Transverse colon (tissue), 4 donors: Measurements from ENCODE around the gene MME. TPM values are rescaled to one million over a fixed set of nuclear protein-coding genes. Genes with fewer than 3 reads are reported as not detected.

ENCODE experiments used
- DNase-seq: peaks from one replicate; pipeline ENCODE4 v3.0.0-alpha.2; 2019
- H3K27ac ChIP-seq, 4 donors: fragments of 200-600 bp; sonication (generic); 2 replicates each; pipeline ENCODE4 v1.5.1; 2016 to 2018; ENCODE audit warnings: inconsistent platforms in 4 of 4
- H3K27me3 ChIP-seq: fragments of 200-600 bp; sonication (generic); 2 replicates; pipeline ENCODE4 v1.5.1; 2017; ENCODE audit warnings: inconsistent platforms
- H3K36me3 ChIP-seq, 4 donors: fragments of 200-600 bp; sonication (generic); 2 replicates each; pipeline ENCODE4 v1.5.1; 2017 to 2019; ENCODE audit warnings: inconsistent platforms in 4 of 4
- H3K4me1 ChIP-seq, 4 donors: fragments of 200-600 bp; sonication (generic); 2 replicates each; pipeline ENCODE4 v1.5.1; 2017 to 2020; ENCODE audit warnings: inconsistent platforms in 4 of 4
- H3K4me3 ChIP-seq, 4 donors: fragments of 200-600 bp; sonication (generic); 1 replicate in 1 of 4; 2 replicates in 3 of 4; pipeline versions ENCODE4 v1.5.1 to v1.6.1; 2017 to 2019; ENCODE audit warnings: inconsistent platforms in 4 of 4
- H3K9me3 ChIP-seq, 2 donors: fragments of 200-600 bp; sonication (generic); 2 replicates each; pipeline ENCODE4 v1.5.1; 2017 to 2019; ENCODE audit warnings: inconsistent platforms in 2 of 2
- EP300 ChIP-seq: sonication (generic); formaldehyde crosslinking; IDR thresholded peaks from one replicate; pipeline ENCODE4 v1.6.1; 2017; ENCODE audit warnings: antibody characterized with exemption, low read depth
- POLR2A ChIP-seq: fragments of 450-650 bp; IDR thresholded peaks from one replicate; pipeline ENCODE4 v1.6.1; 2016; ENCODE audit warnings: antibody characterized with exemption, mild to moderate bottlenecking, moderate library complexity
- POLR2AphosphoS5 ChIP-seq, 3 donors: sonication (generic); formaldehyde crosslinking; IDR thresholded peaks; one replicate each; pipeline ENCODE4 v1.6.1; 2016; ENCODE audit warnings: antibody characterized with exemption in 3 of 3
- WGBS, 2 donors: methylation state at CpG; one replicate each; pipeline ENCODE4 v1.1.5; 2018; ENCODE audit warnings: low coverage in 1 of 2; 5-methylcytosine and 5-hydroxymethylcytosine counted together
- in situ Hi-C, 4 donors: fragments of 200-750 bp; cut with MboI; loops; one replicate each; pipeline versions ENCODE4 v1.15.0 to v1.15.1; 2017; ENCODE audit warnings: low sequenced_read_pairs in 3 of 4, low pct_ligation_motif_present in 1 of 4, low pct_unique_long_range_greater_than_20kb in 1 of 4
- intact Hi-C: fragments of 100-400 bp; cut with DNase I; formaldehyde crosslinking; loops from one replicate; pipeline ENCODE4 v1.15.1; 2023; ENCODE audit warnings: low total_unique reads
- total RNA-seq, 4 donors: library from RNA; depleted of rRNA; stranded (reverse); fragments of >200 nt; gene quantifications; one replicate each; pipeline ENCODE4 v1.1.0, GENCODE V29; 2016
- TF ChIP-seq, protein P1 (sequence below), 5 experiments: fragments of 200-600 bp in 3 of 5; fragments of 450-650 bp in 2 of 5; sonication (generic) in 3 of 5; IDR thresholded peaks; 1 replicate in 2 of 5; 2 replicates in 3 of 5; pipeline ENCODE4 v1.5.1; 2016 to 2017; ENCODE audit warnings: antibody characterized with exemption in 5 of 5, inconsistent platforms in 3 of 5, mild to moderate bottlenecking in 2 of 5, moderate library complexity in 1 of 5

The MME gene
- total RNA-seq, 4 donors from 2014 or later = 0.82 to 1.1 (median 0.95) TPM; not detected in 1

GRCh38 chr3:155158346-155159037 lies 78.4 kb downstream of the MME start:
- no peaks in the 10 kb centered on the region for H3K36me3 ChIP-seq
- no peak for DNase-seq
- TF ChIP-seq POLR2A = no peak
- TF ChIP-seq POLR2AphosphoS5 (IDR thresholded peaks at IDR 0.05) = no peak
- TF ChIP-seq EP300 = no peak
- TF ChIP-seq, protein P1, sequence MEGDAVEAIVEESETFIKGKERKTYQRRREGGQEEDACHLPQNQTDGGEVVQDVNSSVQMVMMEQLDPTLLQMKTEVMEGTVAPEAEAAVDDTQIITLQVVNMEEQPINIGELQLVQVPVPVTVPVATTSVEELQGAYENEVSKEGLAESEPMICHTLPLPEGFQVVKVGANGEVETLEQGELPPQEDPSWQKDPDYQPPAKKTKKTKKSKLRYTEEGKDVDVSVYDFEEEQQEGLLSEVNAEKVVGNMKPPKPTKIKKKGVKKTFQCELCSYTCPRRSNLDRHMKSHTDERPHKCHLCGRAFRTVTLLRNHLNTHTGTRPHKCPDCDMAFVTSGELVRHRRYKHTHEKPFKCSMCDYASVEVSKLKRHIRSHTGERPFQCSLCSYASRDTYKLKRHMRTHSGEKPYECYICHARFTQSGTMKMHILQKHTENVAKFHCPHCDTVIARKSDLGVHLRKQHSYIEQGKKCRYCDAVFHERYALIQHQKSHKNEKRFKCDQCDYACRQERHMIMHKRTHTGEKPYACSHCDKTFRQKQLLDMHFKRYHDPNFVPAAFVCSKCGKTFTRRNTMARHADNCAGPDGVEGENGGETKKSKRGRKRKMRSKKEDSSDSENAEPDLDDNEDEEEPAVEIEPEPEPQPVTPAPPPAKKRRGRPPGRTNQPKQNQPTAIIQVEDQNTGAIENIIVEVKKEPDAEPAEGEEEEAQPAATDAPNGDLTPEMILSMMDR (IDR thresholded peaks at IDR 0.05) = no peak
- H3K4me3 ChIP-seq = no peak overlapping the region
- H3K27me3 ChIP-seq = no peaks in the 10 kb centered on the region
- in situ Hi-C loops (no loop called here), intact Hi-C loops (no loop called here)
- H3K27ac ChIP-seq = no peak overlapping the region
- WGBS, 2 donors = 54 to 62% methylated on average over 9 of the region's 9 CpGs
- no peaks in the 10 kb centered on the region for H3K9me3 ChIP-seq
- no peaks in the 10 kb centered on the region for H3K4me1 ChIP-seq

DNA sequence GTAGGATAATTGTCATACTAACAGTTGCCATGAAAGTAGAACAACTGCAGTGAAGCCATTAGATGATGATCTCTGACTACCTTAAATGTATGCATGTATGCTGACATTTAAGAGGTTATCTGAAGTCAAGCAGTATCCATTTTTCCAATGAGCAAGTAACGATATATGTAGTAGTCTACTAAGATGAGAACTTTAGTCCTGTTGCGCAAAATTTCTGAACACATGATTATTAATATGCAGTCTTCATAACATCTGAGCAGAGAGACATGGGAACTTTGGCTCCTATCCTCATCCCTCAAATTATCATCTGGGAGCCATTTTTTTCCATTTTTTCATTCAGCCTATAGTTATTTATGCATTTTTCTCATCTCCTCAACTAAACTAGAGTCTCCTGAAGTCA lies 79.2 kb downstream of the MME start:
- Histone ChIP-seq H3K27ac (no peak overlapping the region), H3K9me3 (no peaks in the 10 kb centered on the region), H3K4me1 (no peaks in the 10 kb centered on the region), H3K4me3 (no peak overlapping the region), H3K36me3 (no peaks in the 10 kb centered on the region), H3K27me3 (no peaks in the 10 kb centered on the region)
- no peak for DNase-seq
- TF ChIP-seq, protein P1 (IDR thresholded peaks at IDR 0.05) = no peak
- TF ChIP-seq POLR2AphosphoS5 (IDR thresholded peaks at IDR 0.05) (no peak), POLR2A (no peak), EP300 (no peak)
- intact Hi-C loops (no loop called here), in situ Hi-C loops (no loop called here)
- WGBS, 2 donors = 95 to 97% methylated on average over 2 of the region's 2 CpGs

- DNase-seq = no peak
- no peaks in the 10 kb centered on the region for H3K36me3 ChIP-seq
- in situ Hi-C loops = no loop called here
- WGBS, 2 donors = 71 to 78% methylated on average over 4 of the region's 4 CpGs
- H3K4me3 ChIP-seq = no peak overlapping the region
- intact Hi-C loops = no loop called here
- H3K4me1 ChIP-seq = no peaks in the 10 kb centered on the region
- H3K9me3 ChIP-seq = no peaks in the 10 kb centered on the region
- TF ChIP-seq EP300 (no peak), POLR2A (no peak), POLR2AphosphoS5 (IDR thresholded peaks at IDR 0.05) (no peak)
- TF ChIP-seq, protein P1 (IDR thresholded peaks at IDR 0.05) = no peak
- no peak overlapping the region for H3K27ac ChIP-seq
- H3K27me3 ChIP-seq = no peaks in the 10 kb centered on the region
Measured at GRCh38 chr3:155161640-155162292, 81.6 kb downstream of the MME start.

DNA sequence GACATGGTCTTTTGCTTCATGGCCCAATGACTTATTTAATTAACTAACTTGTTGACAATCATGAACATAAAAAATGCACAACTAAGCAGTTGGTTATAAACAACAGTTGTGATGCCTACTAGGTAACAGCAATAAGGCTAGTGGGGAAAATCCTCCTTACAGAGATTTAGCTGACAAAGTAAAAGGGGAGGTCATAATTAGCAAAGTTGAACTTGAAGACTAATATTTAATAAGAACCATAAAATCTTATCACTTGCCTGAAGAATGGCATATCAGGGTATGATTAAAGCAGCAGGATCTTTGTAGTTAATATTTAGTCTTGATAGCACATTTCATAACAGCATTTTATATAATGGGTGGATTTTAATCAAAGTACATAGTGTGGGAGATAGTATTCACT lies 84.2 kb downstream of the MME start:
- no peak overlapping the region for H3K4me3 ChIP-seq
- no peaks in the 10 kb centered on the region for H3K36me3 ChIP-seq
- H3K4me1 ChIP-seq = no peaks in the 10 kb centered on the region
- H3K27me3 ChIP-seq = no peaks in the 10 kb centered on the region
- no peak for TF ChIP-seq EP300
- TF ChIP-seq POLR2A = no peak
- no peak for TF ChIP-seq POLR2AphosphoS5 (IDR thresholded peaks at IDR 0.05)
- TF ChIP-seq, protein P1 (IDR thresholded peaks at IDR 0.05) = no peak
- in situ Hi-C loops = no loop called here
- no peak overlapping the region for H3K27ac ChIP-seq
- no peaks in the 10 kb centered on the region for H3K9me3 ChIP-seq
- no peak for DNase-seq
- intact Hi-C loops = no loop called here
